IPS-15b (cell line): ENCODE results near the gene ACBD4.
A peak's percentile ranks its signal among the peaks of the same experiment; 100 is the strongest.

Experiments
- H3K27me3 ChIP-seq: one replicate; pipeline ENCODE4 v1.6.1; 2013; ENCODE audit warnings: low read length; ENCODE audit not compliant: control insufficient read depth, insufficient read depth
- H3K36me3 ChIP-seq: one replicate; pipeline ENCODE4 v1.6.1; 2013; ENCODE audit warnings: low read length; ENCODE audit not compliant: control insufficient read depth, insufficient read depth
- H3K4me1 ChIP-seq: one replicate; pipeline ENCODE4 v1.6.1; 2013; ENCODE audit warnings: mild to moderate bottlenecking, low read length; ENCODE audit not compliant: control insufficient read depth, insufficient read depth
- H3K4me3 ChIP-seq: one replicate; pipeline ENCODE4 v1.5.1; 2013; ENCODE audit warnings: low read depth, low read length
- H3K9ac ChIP-seq: one replicate; pipeline ENCODE4 v1.6.1; 2013; ENCODE audit warnings: low read depth, mild to moderate bottlenecking, low read length
- H3K9me3 ChIP-seq: one replicate; pipeline ENCODE4 v1.6.1; 2013; ENCODE audit warnings: mild to moderate bottlenecking, low read length; ENCODE audit not compliant: control insufficient read depth, insufficient read depth

Gene ACBD4

GRCh38 chr17:45156242-45156641 lies 20.8 kb downstream of the ACBD4 start:
- Histone ChIP-seq H3K27me3 (no peaks in the 10 kb centered on the region), H3K4me1 (peaks cover 7% of the 10 kb centered on the region), H3K9ac (no peak overlapping the region), H3K36me3 (no peaks in the 10 kb centered on the region), H3K9me3 (no peaks in the 10 kb centered on the region), H3K4me3 (no peak overlapping the region)

DNA sequence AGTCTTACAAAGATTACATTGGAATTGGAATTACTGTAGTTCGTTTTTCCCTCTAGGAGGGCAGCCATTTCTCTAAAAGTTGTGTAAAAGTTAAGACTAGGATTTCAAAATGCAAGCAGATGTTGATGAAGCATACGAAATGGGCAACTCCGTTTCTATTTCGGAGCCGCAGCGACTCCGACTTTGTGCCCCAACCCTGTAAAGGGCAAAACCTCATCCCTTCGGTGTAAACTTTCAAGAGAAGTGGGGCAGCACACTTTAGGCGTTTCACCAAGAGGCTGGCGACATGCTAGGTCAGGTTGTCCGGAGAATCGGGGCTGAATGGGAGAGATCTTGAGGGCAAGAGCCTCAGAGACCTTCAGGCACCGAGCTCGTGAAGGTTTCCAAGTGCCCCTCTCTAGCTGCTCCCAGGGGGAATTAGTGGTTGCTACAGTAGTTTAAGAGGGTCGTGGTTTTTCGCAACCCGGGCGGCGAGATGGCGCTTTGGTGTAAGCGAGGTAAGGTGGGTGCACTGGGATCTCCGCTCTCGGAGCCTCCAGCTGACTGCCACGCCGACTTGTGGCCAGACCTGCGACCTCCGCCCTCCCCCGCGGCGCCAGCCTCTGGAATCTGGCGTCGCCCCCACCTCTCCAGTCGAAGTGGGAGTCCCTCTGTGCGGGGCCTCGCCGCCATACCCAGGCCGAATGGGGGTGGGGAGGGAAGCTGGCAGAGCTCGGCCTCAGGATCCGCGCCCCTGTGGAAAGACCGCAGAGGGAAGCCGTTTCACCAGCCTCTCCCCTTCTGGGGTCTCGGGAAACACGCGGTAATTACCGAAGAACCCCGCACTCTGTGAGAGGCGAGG lies 25.2 kb downstream of the ACBD4 start:
- H3K4me3 ChIP-seq, result peak overlapping the region; percentile 93
- no peaks in the 10 kb centered on the region for H3K9me3 ChIP-seq
- peaks cover 11% of the 10 kb centered on the region for H3K4me1 ChIP-seq
- no peaks in the 10 kb centered on the region for H3K27me3 ChIP-seq
- no peaks in the 10 kb centered on the region for H3K36me3 ChIP-seq
- H3K9ac ChIP-seq, result peak overlapping the region; percentile 96

DNA sequence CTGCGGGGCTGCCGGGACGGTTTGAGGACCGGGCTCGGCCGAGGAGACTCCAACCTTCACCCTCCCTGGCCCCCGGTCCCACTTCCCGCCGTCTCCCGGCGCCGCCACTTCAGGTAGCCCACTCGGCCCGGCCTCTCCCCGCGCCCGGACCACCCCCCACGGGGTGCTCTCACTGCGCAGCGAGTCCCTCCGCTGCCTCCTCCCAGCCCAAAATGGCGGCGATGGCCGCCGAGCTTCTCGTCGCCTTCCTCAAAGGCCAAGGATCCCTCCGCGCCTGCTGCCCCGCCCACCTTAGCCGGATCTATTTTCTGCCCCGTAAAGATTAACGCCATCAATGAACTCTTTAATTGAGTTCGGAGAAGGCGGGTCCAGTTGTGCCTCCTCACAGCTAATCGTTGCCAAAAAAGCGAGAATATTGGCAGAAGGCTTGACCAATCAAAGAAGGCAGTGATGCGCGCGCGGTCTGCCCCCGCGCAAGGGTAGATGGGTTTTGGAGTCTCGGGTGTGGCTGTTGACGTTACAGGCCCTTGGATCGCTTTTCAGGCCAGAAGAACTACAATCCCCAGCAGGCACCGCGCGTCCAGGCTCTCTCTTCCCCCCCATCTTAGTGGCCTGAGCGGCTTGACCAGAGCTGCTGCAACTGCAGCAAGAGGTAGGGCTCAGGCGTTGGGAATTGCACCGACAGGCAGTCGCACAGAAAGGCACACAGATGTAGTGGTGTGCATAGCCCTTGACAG lies 26.0 kb downstream of the ACBD4 start, which contains the start of gene HEXIM2:
Gene HEXIM2 (plus strand): TSS at position 588 of the 737 bp plus-strand sequence. CDS start 919 bp downstream, outside the sequence.
- Histone ChIP-seq H3K9me3 (no peaks in the 10 kb centered on the region), H3K36me3 (no peaks in the 10 kb centered on the region), H3K4me1 (peaks cover 11% of the 10 kb centered on the region), H3K4me3 (peak within 1 kb of the TSS; percentile 93), H3K9ac (peak within 1 kb of the TSS; percentile 96), H3K27me3 (no peaks in the 10 kb centered on the region)

- no peaks in the 10 kb centered on the region for H3K9me3 ChIP-seq
- H3K9ac ChIP-seq, result peak overlapping the region; percentile 70
- H3K27me3 ChIP-seq, result no peaks in the 10 kb centered on the region
- peak overlapping the region; percentile 79 for H3K4me3 ChIP-seq
- no peaks in the 10 kb centered on the region for H3K36me3 ChIP-seq
- peaks cover 11% of the 10 kb centered on the region for H3K4me1 ChIP-seq
Measured at GRCh38 chr17:45162025-45162687, 26.7 kb downstream of the ACBD4 start.

GRCh38 chr17:45164734-45165269 lies 29.3 kb downstream of the ACBD4 start:
- peaks cover 8% of the 10 kb centered on the region for H3K4me1 ChIP-seq
- H3K27me3 ChIP-seq, result no peaks in the 10 kb centered on the region
- H3K4me3 ChIP-seq, result no peak overlapping the region
- peaks cover 2% of the 10 kb centered on the region for H3K36me3 ChIP-seq
- no peak overlapping the region for H3K9ac ChIP-seq
- no peaks in the 10 kb centered on the region for H3K9me3 ChIP-seq

- Histone ChIP-seq H3K9ac (peak overlapping the region; percentile 37), H3K4me1 (peaks cover 25% of the 10 kb centered on the region), H3K27me3 (no peaks in the 10 kb centered on the region), H3K4me3 (no peak overlapping the region), H3K36me3 (peaks cover 2% of the 10 kb centered on the region), H3K9me3 (no peaks in the 10 kb centered on the region)
Measured at GRCh38 chr17:45168991-45169752, 33.7 kb downstream of the ACBD4 start.

GRCh38 chr17:45170280-45170930 lies 34.9 kb downstream of the ACBD4 start:
- Histone ChIP-seq H3K9ac (no peak overlapping the region), H3K27me3 (no peaks in the 10 kb centered on the region), H3K9me3 (no peaks in the 10 kb centered on the region), H3K4me1 (peaks cover 25% of the 10 kb centered on the region), H3K36me3 (peaks cover 2% of the 10 kb centered on the region), H3K4me3 (no peak overlapping the region)

DNA sequence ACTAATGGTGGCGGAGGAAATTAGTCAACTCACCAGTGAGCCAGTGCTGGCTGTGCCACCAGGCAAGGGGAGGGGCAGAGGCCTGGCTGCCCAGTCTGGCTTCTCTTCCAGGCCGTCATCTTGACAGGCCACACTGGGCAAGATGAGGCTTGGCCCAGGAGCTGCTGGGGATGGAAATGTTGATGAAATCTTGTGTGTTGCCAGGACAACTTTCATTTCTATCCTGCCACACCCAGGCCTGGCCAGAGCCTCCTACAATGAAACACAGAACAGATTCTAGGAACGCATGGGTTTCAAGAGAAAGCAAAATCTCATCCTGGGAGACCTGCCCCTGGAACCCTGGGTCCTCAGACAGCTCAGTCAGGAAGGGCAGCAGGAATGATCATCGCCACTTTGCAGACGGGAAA lies 35.4 kb downstream of the ACBD4 start:
- Histone ChIP-seq H3K9ac (peak overlapping the region; percentile 41), H3K4me3 (no peak overlapping the region), H3K4me1 (peaks cover 25% of the 10 kb centered on the region), H3K27me3 (no peaks in the 10 kb centered on the region), H3K9me3 (no peaks in the 10 kb centered on the region), H3K36me3 (peaks cover 2% of the 10 kb centered on the region)

GRCh38 chr17:45171338-45172231 lies 36.1 kb downstream of the ACBD4 start:
- Histone ChIP-seq H3K4me1 (peaks cover 25% of the 10 kb centered on the region), H3K36me3 (peaks cover 2% of the 10 kb centered on the region), H3K9ac (peak overlapping the region; percentile 65), H3K4me3 (peak overlapping the region; percentile 22), H3K27me3 (no peaks in the 10 kb centered on the region), H3K9me3 (no peaks in the 10 kb centered on the region)

DNA sequence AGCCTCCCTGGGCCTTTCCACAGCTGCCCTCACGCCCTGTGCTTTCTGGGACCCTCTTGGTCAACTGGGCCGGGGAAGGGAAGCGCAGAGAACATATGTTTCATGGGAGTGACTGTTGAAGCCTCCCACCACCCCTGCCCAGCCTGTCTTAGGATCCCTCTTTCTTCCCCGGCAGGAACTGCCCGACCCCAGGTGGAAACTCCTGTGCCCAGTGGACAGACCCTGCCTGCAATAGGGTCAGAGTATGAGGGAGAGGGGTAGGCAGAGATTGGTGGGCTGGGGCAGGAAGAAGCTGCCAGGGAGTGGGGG lies 36.7 kb downstream of the ACBD4 start:
- H3K4me1 ChIP-seq, result peaks cover 25% of the 10 kb centered on the region
- H3K4me3 ChIP-seq, result peak overlapping the region; percentile 22
- no peaks in the 10 kb centered on the region for H3K9me3 ChIP-seq
- no peaks in the 10 kb centered on the region for H3K27me3 ChIP-seq
- H3K36me3 ChIP-seq, result peaks cover 2% of the 10 kb centered on the region
- H3K9ac ChIP-seq, result peak overlapping the region; percentile 65
